GM21528 (cell line): ENCODE results near the gene G2E3.
"Not testable (repeated sequence)": the region's sequence is repeated elsewhere in the genome, so short reads cannot be mapped to it uniquely, and the experiment has no call there.

Experiments used
- ATAC-seq: cut with Tn5 transposase; IDR thresholded peaks from one replicate; pipeline ENCODE4 v1.9.1; 2021; ENCODE audit warnings: mild to moderate bottlenecking, moderate library complexity; ENCODE audit not compliant: unreplicated experiment, low FRiP score

G2E3 gene

DNA sequence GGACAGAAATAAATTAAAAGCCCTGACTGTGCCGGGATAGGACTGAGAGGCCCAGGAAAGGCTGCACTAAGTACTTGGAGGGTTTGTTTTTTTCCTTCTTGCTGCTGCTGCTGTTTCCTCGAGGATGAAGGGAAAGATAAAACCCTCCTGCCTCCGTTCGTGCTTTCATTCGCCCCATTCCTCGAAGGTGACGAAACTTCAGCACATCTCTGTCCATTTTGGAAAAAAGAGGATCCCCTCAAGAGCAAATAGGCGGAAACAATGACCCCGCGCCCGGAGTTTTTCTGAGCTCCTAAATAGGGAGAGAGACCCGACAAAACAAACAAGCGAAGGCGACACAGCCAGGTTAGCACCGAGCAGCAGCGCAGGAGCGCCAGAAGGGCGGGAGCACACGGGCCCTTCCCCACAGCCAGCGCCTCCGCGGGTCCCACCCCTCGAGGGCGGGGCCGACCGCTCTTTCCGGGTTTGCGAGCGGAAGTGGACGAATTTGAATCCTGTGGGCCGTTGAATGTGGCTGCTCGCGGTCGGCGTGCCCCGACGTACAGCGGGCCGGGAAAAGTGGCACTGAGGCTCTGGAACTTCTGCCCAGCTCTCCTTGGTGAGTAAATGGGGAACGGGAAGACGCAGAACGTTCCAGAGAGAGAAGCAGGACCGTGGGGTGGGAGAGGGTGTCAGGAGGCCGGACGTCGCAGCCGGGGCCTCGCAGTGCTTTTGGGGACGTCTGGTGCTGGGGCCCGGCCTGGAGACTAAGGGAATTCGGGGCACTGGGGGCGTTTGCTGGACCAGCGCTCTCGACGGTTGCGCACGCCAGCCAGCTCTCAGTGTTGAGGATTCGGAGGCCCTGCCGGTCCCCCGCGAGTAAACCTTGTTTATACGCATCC, at the start of gene G2E3:
Gene G2E3 (plus strand): TSS at position 484 of the 881 bp plus-strand sequence. CDS start 21,922 bp downstream, outside the sequence.
- peak; percentile 98 for ATAC-seq

DNA sequence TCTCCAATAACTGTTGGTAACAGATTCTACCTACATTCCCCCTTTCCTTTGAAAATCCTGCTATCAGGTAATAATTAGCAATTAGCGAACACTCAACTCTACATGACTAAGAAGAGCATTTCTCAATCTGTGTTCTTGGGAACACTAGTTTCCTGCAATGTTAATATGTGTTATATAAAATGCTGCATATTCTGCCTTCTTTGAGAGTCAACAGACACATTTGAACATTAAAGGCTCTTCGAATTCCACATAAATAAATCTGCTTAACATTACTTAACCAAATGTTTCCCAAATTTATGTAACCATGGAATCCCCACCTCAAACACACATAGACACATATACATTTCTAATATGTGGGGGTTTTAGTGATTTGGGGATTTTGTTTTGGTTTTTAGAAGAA, 41.2 kb upstream of the G2E3 start:
- no peak for ATAC-seq

DNA sequence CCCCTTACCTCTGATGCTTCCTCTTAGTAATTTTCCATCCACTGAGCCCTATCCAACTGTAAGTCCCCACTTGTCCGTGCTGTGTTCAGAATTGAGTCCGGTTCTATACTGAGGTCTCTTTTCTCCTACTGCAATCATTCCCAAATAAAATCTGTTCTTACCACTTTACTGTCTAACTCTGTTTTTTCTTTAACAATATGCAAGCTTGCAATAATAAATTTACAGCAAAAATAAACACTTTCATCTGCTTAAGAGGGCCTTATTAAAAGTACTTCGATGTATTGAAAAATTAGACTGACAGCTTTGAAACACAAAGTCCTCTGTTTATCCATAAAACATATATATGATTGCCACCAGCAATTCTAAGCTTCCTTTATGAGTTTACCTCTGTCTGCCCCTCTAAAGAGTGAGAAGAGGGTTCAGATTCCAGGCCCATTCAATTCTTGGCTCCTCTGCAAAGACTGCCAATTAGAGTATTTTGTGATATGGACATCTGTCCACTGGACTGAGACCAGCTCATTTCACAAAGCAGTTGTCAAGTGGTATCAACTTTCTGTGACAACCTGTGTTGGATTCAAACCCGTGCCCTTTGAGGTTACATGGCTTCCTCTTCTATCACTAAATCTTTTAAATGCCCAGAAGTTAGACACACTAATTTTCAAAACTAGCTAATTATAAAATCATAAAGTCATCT, 39.9 kb upstream of the G2E3 start:
- ATAC-seq: no peak

DNA sequence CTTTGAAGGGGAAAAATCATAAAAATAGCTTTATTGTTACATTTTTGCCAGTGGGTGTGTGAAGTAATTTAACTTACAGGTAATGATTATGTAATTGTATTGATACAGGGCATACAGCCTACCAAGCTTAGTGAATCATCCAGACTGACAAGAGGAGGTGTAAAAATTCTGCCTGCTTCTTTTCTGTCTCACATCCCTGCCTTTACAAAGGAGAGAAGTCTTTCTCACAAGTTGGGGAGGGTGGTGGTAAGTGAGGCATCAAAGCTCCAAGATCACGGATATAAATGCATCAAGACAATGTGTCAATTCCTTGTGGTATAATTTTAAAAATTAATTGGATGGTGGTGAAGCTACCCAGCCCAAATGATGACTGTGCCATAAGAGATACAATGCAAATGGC, 39.0 kb upstream of the G2E3 start:
- ATAC-seq: no peak

DNA sequence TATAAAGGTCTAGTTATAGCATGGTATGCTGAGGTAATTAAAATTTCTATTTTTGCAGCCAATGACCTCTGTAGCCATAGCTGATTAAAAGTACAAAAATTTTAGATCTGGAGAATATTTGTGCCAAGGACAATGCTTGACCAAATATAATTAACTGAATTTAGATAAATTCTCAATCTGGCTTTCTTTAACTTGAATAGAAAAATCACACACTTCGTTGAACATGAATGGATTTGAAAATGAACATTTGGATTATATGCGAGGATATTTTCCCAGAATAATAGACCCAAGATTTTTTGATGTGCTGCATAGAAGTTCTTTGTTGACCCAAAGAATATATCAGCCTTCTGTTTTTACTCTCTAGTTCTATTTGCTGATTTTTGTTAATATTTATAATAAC, 38.4 kb upstream of the G2E3 start:
- no peak for ATAC-seq

- ATAC-seq: peak; percentile 61
Observed at GRCh38 chr14:30521899-30522736, 36.8 kb upstream of the G2E3 start.

DNA sequence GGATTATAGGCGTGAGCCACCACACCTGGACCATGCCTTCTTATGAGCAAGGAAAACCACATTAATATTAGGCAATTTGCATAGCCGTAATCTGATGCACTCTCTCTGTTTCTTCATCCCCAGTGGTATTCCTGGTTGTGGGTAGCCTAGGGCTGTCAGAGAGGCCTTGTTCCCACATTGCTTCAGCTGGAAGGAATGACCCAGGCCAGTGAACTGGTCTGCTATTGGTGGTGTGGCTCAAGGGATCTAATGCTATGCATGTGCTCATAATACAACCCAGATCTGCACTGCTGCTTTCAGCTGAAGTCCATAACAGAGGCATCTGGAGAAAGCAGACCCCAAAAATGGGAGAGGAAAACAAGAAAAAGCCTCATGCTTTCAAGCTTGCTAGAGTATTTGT, 33.1 kb upstream of the G2E3 start:
- no peak for ATAC-seq

GRCh38 chr14:30527196-30527595, 31.8 kb upstream of the G2E3 start:
- ATAC-seq: no peak

DNA sequence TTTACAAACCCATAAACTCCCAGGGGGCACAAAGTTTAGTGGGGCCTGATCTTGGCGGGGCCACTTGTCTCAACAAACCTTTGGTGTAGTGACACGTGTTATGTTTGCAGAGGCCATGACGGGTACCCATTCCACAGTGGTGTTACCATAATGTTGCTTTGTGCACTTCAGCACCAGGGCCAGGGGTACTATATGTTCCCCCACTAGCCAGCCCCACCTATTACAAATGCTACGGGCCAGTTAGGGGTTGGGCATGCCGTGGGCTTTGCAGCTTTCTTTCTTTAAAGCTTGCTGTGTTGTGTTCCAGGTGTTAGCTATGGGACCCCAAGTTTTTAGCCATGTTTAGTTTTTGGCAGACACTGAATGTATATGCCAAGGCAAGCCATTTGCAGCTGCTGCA, 30.8 kb upstream of the G2E3 start:
- no peak for ATAC-seq

DNA sequence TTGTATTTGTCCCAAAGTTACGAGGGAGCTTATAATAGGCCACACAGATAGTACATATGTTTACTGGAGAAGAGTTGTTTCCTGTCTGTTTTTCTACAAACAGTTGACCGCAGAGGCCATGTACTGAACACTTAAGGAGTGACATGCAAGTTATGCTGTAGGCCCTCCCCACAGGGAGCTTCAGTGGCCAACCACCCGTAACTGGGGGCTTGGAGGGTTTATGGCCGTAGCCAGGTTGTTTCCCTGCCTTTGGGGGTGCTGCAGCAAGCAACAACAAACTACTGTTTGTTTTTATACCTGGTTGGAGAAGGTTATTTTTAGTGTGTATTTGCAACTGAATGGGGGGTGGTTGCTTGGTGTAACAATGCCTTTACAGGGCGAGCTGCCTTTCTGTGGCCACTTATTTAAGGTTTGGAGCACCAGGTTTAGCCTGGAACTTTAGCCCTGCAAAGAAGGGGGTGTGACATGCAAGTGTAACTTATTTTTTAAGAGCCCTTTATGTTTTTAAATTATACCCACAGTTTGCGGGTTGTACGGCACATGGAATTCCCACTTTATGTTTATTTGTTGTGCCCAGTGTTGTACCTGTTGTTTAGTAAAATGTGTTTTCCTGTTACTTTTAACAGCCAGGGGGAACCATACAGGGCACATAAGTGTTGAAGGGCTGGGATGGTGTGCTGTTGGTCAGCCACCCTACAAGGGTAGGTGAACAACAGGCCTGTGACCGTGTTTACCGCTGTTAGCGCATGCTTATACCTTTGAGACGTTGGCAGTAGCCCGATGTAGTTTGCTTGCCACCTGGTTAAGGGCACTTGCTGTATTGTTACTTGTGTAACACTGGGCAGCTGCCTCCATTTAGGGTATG, 29.9 kb upstream of the G2E3 start:
- ATAC-seq: no peak

DNA sequence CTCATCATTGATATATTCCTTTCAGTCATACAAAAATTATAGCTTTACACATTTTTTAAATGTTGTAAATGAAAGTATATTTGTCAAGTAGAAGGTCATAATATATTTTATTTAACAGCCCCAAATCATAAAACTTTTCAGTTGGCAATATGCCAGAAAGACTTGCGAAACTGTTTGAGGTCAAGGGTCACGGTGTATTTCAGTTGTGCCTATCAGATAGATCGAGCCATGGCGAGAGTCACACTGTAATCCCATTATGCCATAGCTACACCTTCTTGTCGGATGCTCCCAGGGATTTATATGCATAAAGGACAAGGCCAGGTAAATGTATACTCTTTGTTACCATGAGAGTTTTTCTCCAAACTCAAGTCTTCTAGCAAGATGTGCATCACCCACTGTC, 26.7 kb upstream of the G2E3 start:
- no peak for ATAC-seq

- no peak for ATAC-seq
Observed at GRCh38 chr14:30533126-30533525, 25.8 kb upstream of the G2E3 start.

GRCh38 chr14:30541318-30541717, 17.6 kb upstream of the G2E3 start:
- ATAC-seq: no peak

DNA sequence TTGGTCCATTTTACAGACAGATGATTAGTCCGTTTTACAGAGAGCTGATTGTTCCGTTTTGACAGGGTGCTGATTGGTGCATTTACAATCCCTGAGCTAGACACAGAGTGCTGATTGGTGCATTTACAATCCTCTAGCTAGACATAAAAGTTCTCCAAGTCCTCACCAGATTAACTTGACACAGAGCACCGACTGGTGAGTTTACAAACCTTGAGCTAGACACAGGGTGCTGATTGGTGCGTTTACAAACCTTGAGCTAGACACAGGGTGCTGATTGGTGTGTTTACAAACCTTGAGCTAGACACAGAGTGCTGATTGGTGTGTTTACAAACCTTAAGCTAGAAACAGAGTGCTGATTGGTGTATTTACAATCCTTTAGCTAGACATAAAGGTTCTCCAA, 12.2 kb upstream of the G2E3 start:
- ATAC-seq: not testable (repeated sequence)

- ATAC-seq: no peak
Observed at GRCh38 chr14:30547388-30548048, 11.4 kb upstream of the G2E3 start.

DNA sequence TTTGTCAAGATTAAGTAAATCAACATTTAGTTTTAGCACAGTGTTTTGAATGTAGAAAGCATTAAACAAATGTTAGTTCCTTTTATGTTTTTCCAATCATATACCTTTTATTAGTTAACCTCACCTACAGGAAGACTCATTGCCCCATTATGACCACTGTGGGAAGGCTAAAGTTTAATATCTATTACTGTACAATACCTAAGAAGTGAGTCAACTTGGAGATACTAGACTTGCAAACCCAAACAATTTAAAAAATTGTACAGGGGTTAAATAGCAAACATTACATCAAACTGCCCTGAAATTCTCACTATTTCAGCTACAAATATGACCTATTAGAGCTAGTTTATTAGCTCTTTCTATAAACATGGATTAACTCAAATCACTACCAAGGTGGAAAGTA, 8.6 kb upstream of the G2E3 start:
- ATAC-seq: no peak

- ATAC-seq: no peak
Observed at GRCh38 chr14:30551460-30551859, 7.5 kb upstream of the G2E3 start.

- no peak for ATAC-seq
Observed at GRCh38 chr14:30553311-30553989, 5.5 kb upstream of the G2E3 start.

GRCh38 chr14:30558362-30558674, 640 bp upstream of the G2E3 start:
- no peak for ATAC-seq
